BJ (cell line): ENCODE measurements around the gene ANO2. TPM values are rescaled to one million over a fixed set of nuclear protein-coding genes. Genes with fewer than 3 reads are reported as not detected.

ENCODE experiments used
- CTCF ChIA-PET: fragments of 350-600 bp; formaldehyde crosslinking; extraction: SDS; loops from one replicate; lab custom pipeline; 2021; ENCODE audit warnings: antibody characterized with exemption, inconsistent platforms; lab: Yijun Ruan, JAX
- POLR2A ChIA-PET: fragments of 300-600 bp; sonication (Branson Sonifier 250); formaldehyde crosslinking; extraction: SDS; loops from one replicate; lab custom pipeline; 2021; ENCODE audit warnings: antibody characterized with exemption; lab: Charles Lee
- DNase-seq: peaks from one replicate; pipeline ENCODE4 v3.0.0-alpha.2; 2011; ENCODE audit warnings: low read depth
- H3K27me3 ChIP-seq: 2 replicates; pipeline ENCODE4 v1.6.0; 2011; ENCODE audit warnings: low read length; ENCODE audit not compliant: control insufficient read depth, insufficient read depth
- H3K36me3 ChIP-seq: 2 replicates; pipeline ENCODE4 v1.5.1; 2011; ENCODE audit warnings: low read length; ENCODE audit not compliant: control insufficient read depth, insufficient read depth
- H3K4me3 ChIP-seq: 2 replicates; pipeline ENCODE4 v1.5.1; 2011; ENCODE audit warnings: low read depth, mild to moderate bottlenecking, control low read depth, low read length
- polyA plus RNA-seq: library from polyadenylated mRNA; depleted of rRNA; stranded (reverse); fragments of >200 nt; gene quantifications from 2 replicates; pipeline ENCODE4 v1.2.3, GENCODE V29; 2011
- TF ChIP-seq, protein P1 (sequence below): IDR thresholded peaks from 2 replicates; pipeline ENCODE4 v1.5.1; 2011; ENCODE audit warnings: low read depth, mild to moderate bottlenecking, control low read depth, inconsistent platforms, low read length, moderate library complexity; ENCODE audit not compliant: insufficient read depth

Gene ANO2
- polyA plus RNA-seq, 1 experiment = 0.10 TPM

DNA sequence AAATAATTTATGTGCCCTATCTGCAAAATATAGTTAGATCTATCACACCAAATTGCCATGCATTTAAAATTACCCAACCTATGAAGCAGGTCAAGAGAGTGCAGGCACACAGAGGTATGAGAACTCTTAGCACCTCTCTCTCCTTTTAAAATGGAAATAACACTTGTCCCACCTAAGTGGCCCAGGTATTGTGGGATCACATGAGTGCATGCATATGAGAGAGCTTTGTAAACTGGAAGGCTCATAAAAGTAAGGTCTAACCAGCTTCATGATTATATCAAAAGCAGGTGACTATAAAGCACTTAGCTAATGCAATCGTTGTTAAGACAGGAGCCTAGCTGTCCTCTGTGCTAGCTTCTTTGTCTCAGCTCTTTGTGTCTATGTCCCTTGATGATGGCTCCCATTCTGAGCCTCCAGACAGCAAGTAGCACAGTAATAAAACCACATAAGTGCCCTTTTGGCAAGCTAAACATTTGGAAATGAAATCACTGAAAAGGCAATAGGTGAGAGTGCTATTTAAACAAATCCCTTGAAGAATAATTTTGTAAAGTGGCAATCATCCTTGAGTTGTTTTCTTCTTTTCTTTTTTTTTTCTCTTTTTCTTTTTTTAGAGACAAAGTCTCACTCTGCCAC lies 294.1 kb downstream of the ANO2 start:
- Histone ChIP-seq H3K4me3 (no peak overlapping the region), H3K36me3 (no peaks in the 10 kb centered on the region), H3K27me3 (peaks cover 2% of the 10 kb centered on the region; the same call in 1 of the 2 replicates)
- DNase-seq = no peak
- ChIA-PET POLR2A (interaction anchor here (0.6 kb wide), 1 partner anchor 223 kb away, joined by 8 read pairs; no protein-coding TSS in a partner anchor), CTCF (interaction anchor here (0.7 to 5.5 kb wide), 4 partner anchors 10 to 458 kb away, joined by 3 to 69 read pairs (median 15); partner anchors contain the start of gene NTF3)
- TF ChIP-seq, protein P1, sequence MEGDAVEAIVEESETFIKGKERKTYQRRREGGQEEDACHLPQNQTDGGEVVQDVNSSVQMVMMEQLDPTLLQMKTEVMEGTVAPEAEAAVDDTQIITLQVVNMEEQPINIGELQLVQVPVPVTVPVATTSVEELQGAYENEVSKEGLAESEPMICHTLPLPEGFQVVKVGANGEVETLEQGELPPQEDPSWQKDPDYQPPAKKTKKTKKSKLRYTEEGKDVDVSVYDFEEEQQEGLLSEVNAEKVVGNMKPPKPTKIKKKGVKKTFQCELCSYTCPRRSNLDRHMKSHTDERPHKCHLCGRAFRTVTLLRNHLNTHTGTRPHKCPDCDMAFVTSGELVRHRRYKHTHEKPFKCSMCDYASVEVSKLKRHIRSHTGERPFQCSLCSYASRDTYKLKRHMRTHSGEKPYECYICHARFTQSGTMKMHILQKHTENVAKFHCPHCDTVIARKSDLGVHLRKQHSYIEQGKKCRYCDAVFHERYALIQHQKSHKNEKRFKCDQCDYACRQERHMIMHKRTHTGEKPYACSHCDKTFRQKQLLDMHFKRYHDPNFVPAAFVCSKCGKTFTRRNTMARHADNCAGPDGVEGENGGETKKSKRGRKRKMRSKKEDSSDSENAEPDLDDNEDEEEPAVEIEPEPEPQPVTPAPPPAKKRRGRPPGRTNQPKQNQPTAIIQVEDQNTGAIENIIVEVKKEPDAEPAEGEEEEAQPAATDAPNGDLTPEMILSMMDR = no peak

DNA sequence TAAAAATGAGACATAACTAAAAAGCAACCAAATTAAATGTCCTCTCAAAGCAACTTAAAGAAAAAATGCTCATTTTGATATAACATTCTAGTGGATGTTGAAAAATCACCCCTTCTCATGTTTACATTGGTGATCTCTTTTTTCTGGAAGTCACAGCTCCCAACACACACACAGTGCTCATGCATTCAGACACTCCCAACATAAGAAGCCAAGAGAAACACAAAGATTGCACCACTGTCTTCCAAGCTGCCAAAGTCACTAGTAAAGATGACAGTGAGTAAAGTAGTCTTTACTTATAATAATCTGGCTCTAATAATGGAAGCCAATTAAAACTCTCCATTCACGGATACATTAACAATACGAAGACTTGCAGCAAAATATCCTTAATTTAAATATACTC lies 294.8 kb downstream of the ANO2 start:
- ChIA-PET CTCF (interaction anchor here (0.6 to 5.5 kb wide), 8 partner anchors 9 to 479 kb away, joined by 3 to 69 read pairs (median 5); partner anchors contain the start of gene NTF3), POLR2A (no interaction called here)
- H3K27me3 ChIP-seq = peaks cover 2% of the 10 kb centered on the region; the same call in 1 of the 2 replicates
- no peaks in the 10 kb centered on the region for H3K36me3 ChIP-seq
- no peak for DNase-seq
- H3K4me3 ChIP-seq = no peak overlapping the region
- TF ChIP-seq, protein P1 = no peak

DNA sequence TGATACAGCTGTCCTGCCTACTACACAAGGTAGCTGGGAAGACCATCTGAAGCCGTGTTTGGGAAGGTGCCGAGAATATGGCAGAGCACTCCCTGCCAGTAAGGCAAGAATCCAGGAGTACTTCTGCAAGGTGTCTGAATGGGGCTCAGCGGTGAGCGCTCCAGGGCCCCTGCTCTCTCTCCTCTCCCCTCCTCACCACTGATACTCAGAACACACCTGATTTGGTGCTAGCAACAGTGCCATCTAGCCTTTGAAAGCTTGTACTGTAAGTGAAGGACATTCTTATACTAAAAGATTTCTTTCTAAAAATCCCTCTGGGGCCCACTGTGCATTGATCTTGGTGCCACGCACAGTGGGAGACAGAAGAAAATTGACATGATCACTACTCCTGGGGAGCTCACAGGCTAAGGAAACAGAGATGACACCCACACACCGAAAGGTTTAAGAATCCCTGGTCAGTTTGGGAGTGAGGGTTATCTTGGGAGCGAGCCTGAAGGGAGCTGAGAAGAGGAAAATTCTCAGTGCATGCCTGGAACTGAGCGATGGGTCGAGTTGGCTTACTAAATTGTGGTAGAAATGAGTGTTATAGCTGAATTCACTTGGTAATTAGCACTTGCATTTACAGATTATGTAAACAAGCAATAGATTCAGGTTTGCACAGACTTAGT lies 296.2 kb downstream of the ANO2 start:
- DNase-seq = no peak
- Histone ChIP-seq H3K27me3 (peaks cover 2% of the 10 kb centered on the region; the same call in 1 of the 2 replicates), H3K36me3 (no peaks in the 10 kb centered on the region), H3K4me3 (no peak overlapping the region)
- TF ChIP-seq, protein P1 = peak; percentile 64
- ChIA-PET CTCF (interaction anchor here (0.6 to 5.5 kb wide), 45 partner anchors 7 to 579 kb away, joined by 3 to 69 read pairs (median 4); partner anchors contain the start of gene NTF3), POLR2A (no interaction called here)

DNA sequence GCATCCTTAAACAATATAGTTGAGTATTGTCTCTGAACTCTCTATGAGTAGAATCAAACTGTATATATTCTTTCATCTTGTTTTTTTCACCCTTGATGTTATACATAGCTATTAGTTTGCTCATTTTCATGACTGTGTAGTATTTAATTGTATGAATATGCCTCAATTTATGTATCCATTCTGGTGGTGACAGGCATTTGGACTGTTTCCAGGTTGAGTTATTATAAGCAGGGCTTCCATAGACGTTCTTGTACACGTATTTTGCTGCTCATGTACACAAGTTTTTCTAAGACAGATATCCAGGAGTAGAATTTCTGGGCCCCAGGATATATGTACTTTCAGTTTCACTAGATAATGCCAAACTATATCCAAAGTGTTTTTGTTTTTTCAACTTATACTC lies 301.8 kb downstream of the ANO2 start:
- Histone ChIP-seq H3K4me3 (no peak overlapping the region), H3K27me3 (peaks cover 4% of the 10 kb centered on the region; the same call in 1 of the 2 replicates), H3K36me3 (no peaks in the 10 kb centered on the region)
- TF ChIP-seq, protein P1 = no peak
- ChIA-PET CTCF (interaction anchor here (1.2 kb wide), 1 partner anchor 215 kb away, joined by 6 read pairs; no protein-coding TSS in a partner anchor), POLR2A (no interaction called here)
- DNase-seq = no peak

DNA sequence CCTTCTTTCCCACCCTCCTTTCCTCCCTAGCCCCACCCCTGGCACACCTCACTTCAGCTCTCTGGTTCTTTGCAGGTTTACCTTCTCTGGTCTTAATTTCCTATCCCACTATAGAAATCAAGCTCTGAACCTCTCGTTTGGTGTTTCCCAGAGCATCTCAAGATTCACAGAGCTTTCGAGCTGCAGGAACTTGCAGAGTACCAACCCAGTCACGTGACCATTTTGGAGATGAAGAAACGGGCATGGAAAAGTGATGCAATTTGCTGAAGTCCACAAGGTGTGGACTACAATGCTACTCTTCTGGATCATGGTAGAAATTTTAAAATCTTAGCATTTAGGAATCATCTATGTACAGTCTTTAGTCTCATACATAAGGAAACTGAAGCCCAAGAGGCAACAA lies 307.4 kb downstream of the ANO2 start:
- peaks cover 7% of the 10 kb centered on the region for H3K27me3 ChIP-seq

More for the DNA sequence above, 307.4 kb downstream of the ANO2 start:
- Histone ChIP-seq H3K36me3 (no peaks in the 10 kb centered on the region), H3K4me3 (no peak overlapping the region)
- POLR2A ChIA-PET = no interaction called here
- no peak for DNase-seq
- CTCF ChIA-PET = interaction anchor here (0.5 to 0.9 kb wide), 2 partner anchors 11 to 465 kb away, joined by 3 to 5 read pairs; no protein-coding TSS in a partner anchor
- TF ChIP-seq, protein P1 = no peak
